Fibroblast of lung (primary cell): Measurements from ENCODE around the gene TMEM240. TPM values are rescaled to one million over a fixed set of nuclear protein-coding genes. Genes with fewer than 3 reads are reported as not detected.
"Not testable (repeated sequence)": the region's sequence is repeated elsewhere in the genome, so short reads cannot be mapped to it uniquely, and the experiment has no call there.

Experiments used
- DNase-seq, 2 donors: peaks; one replicate each; pipeline versions ENCODE4 v3.0.0 to v3.0.0-alpha.2; 2010; ENCODE audit warnings: low read depth in 2 of 2
- H2AFZ ChIP-seq: 2 replicates; pipeline ENCODE4 v1.5.1; 2012; ENCODE audit warnings: low read length, control low read depth, inconsistent platforms
- H3K27ac ChIP-seq: 2 replicates; pipeline ENCODE4 v1.5.1; 2011; ENCODE audit warnings: low read length, control low read depth; ENCODE audit not compliant: insufficient read depth
- H3K27me3 ChIP-seq: 2 replicates; pipeline ENCODE4 v1.5.1; 2011; ENCODE audit warnings: mild to moderate bottlenecking, low read length; ENCODE audit not compliant: control insufficient read depth, insufficient read depth
- H3K36me3 ChIP-seq: 2 replicates; pipeline ENCODE4 v1.5.1; 2011; ENCODE audit warnings: low read length; ENCODE audit not compliant: control insufficient read depth, insufficient read depth
- H3K4me1 ChIP-seq: 2 replicates; pipeline ENCODE4 v1.5.1; 2011; ENCODE audit warnings: low read length; ENCODE audit not compliant: control insufficient read depth, insufficient read depth; ENCODE audit errors: extremely low read depth
- H3K4me2 ChIP-seq: 2 replicates; pipeline ENCODE4 v1.5.1; 2011; ENCODE audit warnings: low read length, control low read depth; ENCODE audit not compliant: insufficient read depth; ENCODE audit errors: extremely low read depth
- H3K4me3 ChIP-seq, 4 experiments: fragments of 200-600 bp in 1 of 4; sonication (generic) in 1 of 4; replicated peaks in 1 of 4; 2 replicates each; pipeline ENCODE4 v1.5.1; 2011 to 2016; ENCODE audit warnings: low read length in 4 of 4, low read depth in 3 of 4, mild to moderate bottlenecking in 3 of 4, control low read depth in 2 of 4, inconsistent platforms in 1 of 4, mixed read lengths in 1 of 4; ENCODE audit not compliant: insufficient read depth in 1 of 4; ENCODE audit errors: control extremely low read depth in 1 of 4
- H3K79me2 ChIP-seq: 2 replicates; pipeline ENCODE4 v1.5.1; 2012; ENCODE audit warnings: mild to moderate bottlenecking, low read length, inconsistent platforms; ENCODE audit not compliant: control insufficient read depth, insufficient read depth
- H3K9ac ChIP-seq: 2 replicates; pipeline ENCODE4 v1.5.1; 2011; ENCODE audit warnings: mild to moderate bottlenecking, low read length, control low read depth; ENCODE audit not compliant: insufficient read depth
- H3K9me3 ChIP-seq: 2 replicates; pipeline ENCODE4 v1.5.1; 2012; ENCODE audit warnings: low read depth, low read length; ENCODE audit not compliant: control insufficient read depth, insufficient read depth
- H4K20me1 ChIP-seq: 2 replicates; pipeline ENCODE4 v1.5.1; 2011; ENCODE audit warnings: low read length; ENCODE audit not compliant: control insufficient read depth, insufficient read depth; ENCODE audit errors: extremely low read depth
- EZH2 ChIP-seq: IDR thresholded peaks from 2 replicates; pipeline ENCODE4 v1.5.1; 2012; ENCODE audit warnings: low read length, control low read depth, mild to moderate bottlenecking; ENCODE audit errors: missing control alignments
- polyA plus RNA-seq, 2 donors: library from polyadenylated mRNA; depleted of rRNA in 1 of 2; stranded (reverse) in 1 of 2; unstranded in 1 of 2; fragments of >200 nt; gene quantifications; 2 replicates each; pipeline ENCODE4 v1.2.1, GENCODE V29; 2011 to 2012; ENCODE audit warnings: missing spikeins in 1 of 2
- total RNA-seq: library from RNA; depleted of rRNA; stranded (reverse); fragments of >200 nt; gene quantifications from 2 replicates; pipeline ENCODE4 v1.2.1, GENCODE V29; 2014
- TF ChIP-seq, protein P1 (sequence below), 2 donors: IDR thresholded peaks in 1 of 2; conservative IDR thresholded peaks in 1 of 2; 1 replicate in 1 of 2; 2 replicates in 1 of 2; pipeline ENCODE4 v1.5.1; 2011 to 2012; ENCODE audit warnings: low read length in 2 of 2, control low read depth in 1 of 2, inconsistent platforms in 1 of 2, low read depth in 1 of 2, mild to moderate bottlenecking in 1 of 2

Gene TMEM240
- total and polyA plus RNA-seq, 2 donors (not counting 1 experiment from before 2014, with no cell fraction given): 1.4 to 5.4 TPM

DNA sequence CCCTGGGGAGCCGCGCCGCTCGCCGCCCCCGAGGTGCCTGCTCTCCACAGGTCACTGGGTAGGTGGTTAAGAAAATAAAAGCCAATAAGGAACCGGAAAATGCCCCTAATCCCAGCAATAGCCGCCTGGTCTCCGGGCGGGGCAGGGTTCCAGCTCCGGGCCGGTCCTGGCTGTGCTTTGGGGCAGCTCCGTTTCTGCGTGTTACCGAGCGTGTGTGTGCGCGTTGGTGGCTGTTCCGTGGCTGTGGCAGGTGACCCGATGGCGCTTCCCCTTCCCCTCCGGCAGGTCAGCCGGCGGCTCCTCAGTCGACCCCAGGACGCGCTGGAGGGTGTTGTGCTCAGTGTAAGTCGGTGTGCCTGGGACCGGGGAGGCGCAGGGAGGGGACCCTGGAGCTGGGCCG lies 17.2 kb downstream of the TMEM240 start:
- not testable (repeated sequence) for H3K4me3 ChIP-seq, H3K9me3 ChIP-seq, H3K4me1 ChIP-seq, H2AFZ ChIP-seq, DNase-seq, H3K27ac ChIP-seq, H3K27me3 ChIP-seq, H3K4me2 ChIP-seq, H4K20me1 ChIP-seq, H3K79me2 ChIP-seq, H3K9ac ChIP-seq
- H3K36me3 ChIP-seq: peaks cover 13% of the 10 kb centered on the region

GRCh38 chr1:1522536-1522935 lies 17.9 kb downstream of the TMEM240 start:
- H3K4me1 ChIP-seq, H3K9me3 ChIP-seq, H3K4me3 ChIP-seq, H3K79me2 ChIP-seq, H3K27ac ChIP-seq, H3K9ac ChIP-seq, H3K27me3 ChIP-seq, H3K4me2 ChIP-seq, H2AFZ ChIP-seq, DNase-seq, H4K20me1 ChIP-seq: not testable (repeated sequence)
- H3K36me3 ChIP-seq: peaks cover 17% of the 10 kb centered on the region

- Histone ChIP-seq H4K20me1 (no peaks in the 10 kb centered on the region), H3K4me2 (no peak overlapping the region), H3K9me3 (no peaks in the 10 kb centered on the region), H3K4me1 (no peaks in the 10 kb centered on the region), H3K27me3 (no peaks in the 10 kb centered on the region), H3K4me3 (no peak overlapping the region), H3K36me3 (peaks cover 17% of the 10 kb centered on the region), H2AFZ (no peak overlapping the region), H3K9ac (no peak overlapping the region), H3K79me2 (no peaks in the 10 kb centered on the region), H3K27ac (no peak overlapping the region)
- TF ChIP-seq, protein P1, sequence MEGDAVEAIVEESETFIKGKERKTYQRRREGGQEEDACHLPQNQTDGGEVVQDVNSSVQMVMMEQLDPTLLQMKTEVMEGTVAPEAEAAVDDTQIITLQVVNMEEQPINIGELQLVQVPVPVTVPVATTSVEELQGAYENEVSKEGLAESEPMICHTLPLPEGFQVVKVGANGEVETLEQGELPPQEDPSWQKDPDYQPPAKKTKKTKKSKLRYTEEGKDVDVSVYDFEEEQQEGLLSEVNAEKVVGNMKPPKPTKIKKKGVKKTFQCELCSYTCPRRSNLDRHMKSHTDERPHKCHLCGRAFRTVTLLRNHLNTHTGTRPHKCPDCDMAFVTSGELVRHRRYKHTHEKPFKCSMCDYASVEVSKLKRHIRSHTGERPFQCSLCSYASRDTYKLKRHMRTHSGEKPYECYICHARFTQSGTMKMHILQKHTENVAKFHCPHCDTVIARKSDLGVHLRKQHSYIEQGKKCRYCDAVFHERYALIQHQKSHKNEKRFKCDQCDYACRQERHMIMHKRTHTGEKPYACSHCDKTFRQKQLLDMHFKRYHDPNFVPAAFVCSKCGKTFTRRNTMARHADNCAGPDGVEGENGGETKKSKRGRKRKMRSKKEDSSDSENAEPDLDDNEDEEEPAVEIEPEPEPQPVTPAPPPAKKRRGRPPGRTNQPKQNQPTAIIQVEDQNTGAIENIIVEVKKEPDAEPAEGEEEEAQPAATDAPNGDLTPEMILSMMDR (conservative IDR thresholded peaks at IDR 0.05 in 1 of 2, IDR thresholded peaks at IDR 0.05 in 1 of 2; ENCODE audit: low read depth in 1 of 2, low read length in 2 of 2): no peak
- no peak for TF ChIP-seq EZH2
- DNase-seq: no peak
Observed at GRCh38 chr1:1521331-1521730, 19.1 kb downstream of the TMEM240 start.

DNA sequence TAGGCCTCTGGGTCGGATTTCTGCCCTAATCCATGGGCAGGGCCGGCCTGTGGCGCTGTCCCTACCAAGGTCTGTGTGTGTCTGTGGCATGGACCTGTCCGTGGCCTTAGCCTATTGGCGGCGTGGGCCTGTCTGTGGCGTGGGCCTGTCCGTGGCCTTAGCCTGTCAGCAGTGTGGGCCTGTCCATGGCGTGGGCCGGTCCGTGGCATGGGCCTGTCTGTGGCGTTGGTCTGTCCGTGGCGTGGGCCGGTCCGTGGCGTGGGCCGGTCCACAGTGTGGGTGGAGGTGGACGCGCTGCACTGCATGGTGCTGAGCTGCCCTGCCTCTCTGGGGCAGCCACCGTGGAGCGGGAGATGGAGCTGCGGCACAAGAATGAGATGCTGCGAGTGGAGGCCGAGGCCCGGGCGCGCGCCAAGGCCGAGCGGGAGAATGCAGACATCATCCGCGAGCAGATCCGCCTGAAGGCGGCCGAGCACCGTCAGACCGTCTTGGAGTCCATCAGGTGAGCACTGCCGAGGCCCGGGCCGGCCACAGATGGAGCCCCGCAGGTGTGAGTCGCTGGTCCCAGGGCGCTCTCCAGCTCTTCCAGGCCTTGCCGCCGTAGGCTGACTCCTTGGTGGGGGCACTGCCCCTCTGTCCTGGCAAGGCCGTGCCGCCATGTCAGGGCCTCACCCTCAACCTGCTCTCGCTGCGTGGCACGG lies 20.5 kb downstream of the TMEM240 start:
- DNase-seq, H3K79me2 ChIP-seq, H4K20me1 ChIP-seq, H3K27me3 ChIP-seq, H3K9ac ChIP-seq, H2AFZ ChIP-seq, H3K4me2 ChIP-seq, H3K9me3 ChIP-seq, H3K4me1 ChIP-seq, H3K4me3 ChIP-seq, H3K27ac ChIP-seq: not testable (repeated sequence)
- H3K36me3 ChIP-seq: peaks cover 19% of the 10 kb centered on the region

- Histone ChIP-seq H3K79me2 (peaks cover 18% of the 10 kb centered on the region), H3K36me3 (peaks cover 18% of the 10 kb centered on the region)
- H3K4me2 ChIP-seq, H3K27ac ChIP-seq, H3K27me3 ChIP-seq, DNase-seq, H3K9me3 ChIP-seq, H3K4me1 ChIP-seq, H3K4me3 ChIP-seq, H3K9ac ChIP-seq, H4K20me1 ChIP-seq, H2AFZ ChIP-seq: not testable (repeated sequence)
Observed at GRCh38 chr1:1518621-1519007, 21.8 kb downstream of the TMEM240 start.
